OCI-LY7 (cell line): ENCODE data around the gene MANBA. TPM values are rescaled to one million over a fixed set of nuclear protein-coding genes. Genes with fewer than 3 reads are reported as not detected.

ENCODE experiments used
- BruUV-seq: library from RNA; stranded (reverse); fragments of 400-500 nt; replicated peaks from 2 replicates; lab custom pipeline; 2021; lab: Mats Ljungman, UMichigan
- CTCF ChIA-PET: fragments of 300-600 bp; sonication (Branson Sonifier 250); formaldehyde crosslinking; loops from one replicate; lab custom pipeline; 2022; ENCODE audit warnings: antibody characterized with exemption; ENCODE audit not compliant: unreplicated experiment; lab: Charles Lee
- POLR2A ChIA-PET: fragments of 300-600 bp; sonication (Branson Sonifier 250); formaldehyde crosslinking; loops from one replicate; lab custom pipeline; 2022; ENCODE audit warnings: antibody characterized with exemption; lab: Charles Lee
- DNase-seq: peaks from one replicate; pipeline ENCODE4 v3.0.0-alpha.2; 2015; ENCODE audit warnings: low spot score
- H2AFZ ChIP-seq: fragments of 200-600 bp; sonication (generic), shearing (Covaris generic); 2 replicates; pipeline ENCODE4 v1.6.1; 2014; ENCODE audit warnings: mild to moderate bottlenecking, antibody characterized with exemption, low read length, moderate library complexity
- H3K27ac ChIP-seq: fragments of 200-600 bp; sonication (generic); 2 replicates; pipeline ENCODE4 v1.5.1; 2014; ENCODE audit warnings: mixed run types, low read depth, mild to moderate bottlenecking, moderate library complexity, low read length, inconsistent platforms; ENCODE audit not compliant: poor library complexity, severe bottlenecking
- H3K36me3 ChIP-seq: fragments of 200-600 bp; sonication (generic); 2 replicates; pipeline ENCODE4 v1.6.1; 2014; ENCODE audit warnings: mild to moderate bottlenecking, antibody characterized with exemption, low read length, moderate library complexity, mixed read lengths; ENCODE audit not compliant: insufficient read depth
- H3K4me1 ChIP-seq: fragments of 200-600 bp; sonication (generic); 2 replicates; pipeline ENCODE4 v1.5.1; 2014; ENCODE audit warnings: mild to moderate bottlenecking, low read length; ENCODE audit not compliant: insufficient read depth, poor library complexity, severe bottlenecking
- H3K4me2 ChIP-seq: fragments of 200-600 bp; sonication (generic); 2 replicates; pipeline ENCODE4 v1.6.1; 2014; ENCODE audit warnings: mild to moderate bottlenecking, low read length
- H3K4me3 ChIP-seq: fragments of 200-600 bp; sonication (generic); 2 replicates; pipeline ENCODE4 v1.5.1; 2014; ENCODE audit warnings: mild to moderate bottlenecking, low read depth, low read length; ENCODE audit not compliant: poor library complexity, severe bottlenecking
- H3K79me2 ChIP-seq: fragments of 200-600 bp; sonication (generic); 2 replicates; pipeline ENCODE4 v1.6.1; 2016; ENCODE audit warnings: low read depth, mild to moderate bottlenecking, low read length, moderate library complexity, mixed read lengths; ENCODE audit not compliant: insufficient read depth
- H3K9me2 ChIP-seq: fragments of 200-600 bp; sonication (generic); 2 replicates; pipeline ENCODE4 v1.6.1; 2016; ENCODE audit warnings: mild to moderate bottlenecking, low read length, mixed read lengths; ENCODE audit not compliant: insufficient read depth
- H3K9me3 ChIP-seq: fragments of 200-600 bp; sonication (generic); 2 replicates; pipeline ENCODE4 v1.6.1; 2014; ENCODE audit warnings: mild to moderate bottlenecking, mixed run types, low read length, mixed read lengths
- H4K20me1 ChIP-seq: fragments of 200-600 bp; sonication (generic); 2 replicates; pipeline ENCODE4 v1.6.1; 2014; ENCODE audit warnings: mild to moderate bottlenecking, antibody characterized with exemption, low read length, moderate library complexity, mixed read lengths; ENCODE audit not compliant: insufficient read depth
- EZH2phosphoT487 ChIP-seq: fragments of 200-600 bp; sonication (generic); IDR thresholded peaks from 2 replicates; pipeline ENCODE4 v1.6.1; 2018; ENCODE audit warnings: low read depth, borderline replicate concordance, mild to moderate bottlenecking, mixed run types, antibody characterized with exemption, low read length, moderate library complexity, mixed read lengths
- intact Hi-C: fragments of 100-400 bp; cut with micrococcal nuclease; formaldehyde crosslinking; loops from one replicate; pipeline ENCODE4 v1.10.0; 2022; ENCODE audit not compliant: unreplicated experiment
- total RNA-seq, 2 experiments: library from RNA; depleted of rRNA in 1 of 2; stranded (reverse); fragments of >200 nt in 1 of 2; shearing (Covaris generic) in 1 of 2; gene quantifications; 2 replicates each; pipeline ENCODE4 v1.2.3, GENCODE V29; 2014 to 2022
- TF ChIP-seq, protein P1 (sequence below): fragments of 200-600 bp; sonication (generic); conservative IDR thresholded peaks from 2 replicates; pipeline ENCODE4 v1.5.1; 2014; ENCODE audit warnings: mild to moderate bottlenecking, antibody characterized with exemption, low read length, moderate library complexity, mixed read lengths

MANBA gene
- total RNA-seq, 2 experiments from 2014 or later = 22.8 to 30.0 TPM

DNA sequence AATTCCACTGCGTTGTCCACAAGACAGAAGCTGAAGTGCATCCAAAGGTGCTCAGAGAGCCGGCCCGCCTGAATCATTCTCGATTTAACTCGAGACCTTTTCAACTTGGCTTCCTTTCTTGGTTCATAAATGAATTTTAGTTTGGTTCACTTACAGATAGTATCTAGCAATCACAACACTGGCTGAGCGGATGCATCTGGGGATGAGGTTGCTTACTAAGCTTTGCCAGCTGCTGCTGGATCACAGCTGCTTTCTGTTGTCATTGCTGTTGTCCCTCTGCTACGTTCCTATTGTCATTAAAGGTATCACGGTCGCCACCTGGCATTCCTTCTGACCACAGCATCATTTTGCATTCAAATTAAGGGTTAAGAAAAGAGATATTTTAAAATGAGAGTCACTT lies 144.1 kb downstream of the MANBA start:
- Histone ChIP-seq H3K36me3 (peaks cover 44% of the 10 kb centered on the region), H3K27ac (no peak overlapping the region), H3K9me2 (no peaks in the 10 kb centered on the region), H3K4me2 (no peak overlapping the region), H3K4me3 (no peak overlapping the region), H3K79me2 (no peaks in the 10 kb centered on the region), H3K9me3 (no peaks in the 10 kb centered on the region), H4K20me1 (no peaks in the 10 kb centered on the region), H3K4me1 (peaks cover 5% of the 10 kb centered on the region), H2AFZ (no peak overlapping the region)
- TSS peak; percentile 53 for BruUV-seq
- ChIA-PET POLR2A (interaction anchor here (0.7 kb wide), 1 partner anchor 48 kb away, joined by 5 read pairs; no protein-coding TSS in a partner anchor), CTCF (no interaction called here)
- TF ChIP-seq, protein P1, sequence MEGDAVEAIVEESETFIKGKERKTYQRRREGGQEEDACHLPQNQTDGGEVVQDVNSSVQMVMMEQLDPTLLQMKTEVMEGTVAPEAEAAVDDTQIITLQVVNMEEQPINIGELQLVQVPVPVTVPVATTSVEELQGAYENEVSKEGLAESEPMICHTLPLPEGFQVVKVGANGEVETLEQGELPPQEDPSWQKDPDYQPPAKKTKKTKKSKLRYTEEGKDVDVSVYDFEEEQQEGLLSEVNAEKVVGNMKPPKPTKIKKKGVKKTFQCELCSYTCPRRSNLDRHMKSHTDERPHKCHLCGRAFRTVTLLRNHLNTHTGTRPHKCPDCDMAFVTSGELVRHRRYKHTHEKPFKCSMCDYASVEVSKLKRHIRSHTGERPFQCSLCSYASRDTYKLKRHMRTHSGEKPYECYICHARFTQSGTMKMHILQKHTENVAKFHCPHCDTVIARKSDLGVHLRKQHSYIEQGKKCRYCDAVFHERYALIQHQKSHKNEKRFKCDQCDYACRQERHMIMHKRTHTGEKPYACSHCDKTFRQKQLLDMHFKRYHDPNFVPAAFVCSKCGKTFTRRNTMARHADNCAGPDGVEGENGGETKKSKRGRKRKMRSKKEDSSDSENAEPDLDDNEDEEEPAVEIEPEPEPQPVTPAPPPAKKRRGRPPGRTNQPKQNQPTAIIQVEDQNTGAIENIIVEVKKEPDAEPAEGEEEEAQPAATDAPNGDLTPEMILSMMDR = no peak
- no peak for TF ChIP-seq EZH2phosphoT487
- DNase-seq = peak; percentile 37
- intact Hi-C loops = no loop called here

DNA sequence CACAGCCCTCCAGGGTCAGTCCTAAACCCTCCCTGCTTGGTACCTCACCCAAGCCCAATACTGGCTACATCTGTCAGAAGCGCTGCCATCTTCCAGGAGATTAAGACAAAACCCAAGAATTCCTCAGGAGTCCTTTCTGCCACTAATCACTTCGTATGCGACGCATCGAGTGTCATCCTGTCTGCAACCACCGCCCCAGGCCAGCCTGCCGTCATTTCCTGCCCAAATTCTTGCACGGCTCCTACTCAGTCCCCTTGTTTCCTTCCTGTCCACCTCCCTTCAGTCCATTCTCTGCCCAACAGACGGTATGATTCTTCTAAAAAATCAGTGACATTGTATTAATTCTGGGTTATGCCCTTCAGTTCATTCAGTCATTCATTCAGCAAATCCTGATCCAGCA lies 146.0 kb downstream of the MANBA start:
- POLR2A ChIA-PET = no interaction called here
- Histone ChIP-seq H3K36me3 (peaks cover 58% of the 10 kb centered on the region), H3K27ac (no peak overlapping the region), H3K4me3 (no peak overlapping the region), H3K9me2 (no peaks in the 10 kb centered on the region), H4K20me1 (no peaks in the 10 kb centered on the region), H3K4me2 (no peak overlapping the region), H2AFZ (no peak overlapping the region), H3K79me2 (no peaks in the 10 kb centered on the region), H3K4me1 (peaks cover 5% of the 10 kb centered on the region), H3K9me3 (no peaks in the 10 kb centered on the region)
- CTCF ChIA-PET = no interaction called here
- no TSS peak for BruUV-seq
- no peak for DNase-seq
- intact Hi-C loops = no loop called here
- TF ChIP-seq, protein P1 = no peak
- no peak for TF ChIP-seq EZH2phosphoT487

DNA sequence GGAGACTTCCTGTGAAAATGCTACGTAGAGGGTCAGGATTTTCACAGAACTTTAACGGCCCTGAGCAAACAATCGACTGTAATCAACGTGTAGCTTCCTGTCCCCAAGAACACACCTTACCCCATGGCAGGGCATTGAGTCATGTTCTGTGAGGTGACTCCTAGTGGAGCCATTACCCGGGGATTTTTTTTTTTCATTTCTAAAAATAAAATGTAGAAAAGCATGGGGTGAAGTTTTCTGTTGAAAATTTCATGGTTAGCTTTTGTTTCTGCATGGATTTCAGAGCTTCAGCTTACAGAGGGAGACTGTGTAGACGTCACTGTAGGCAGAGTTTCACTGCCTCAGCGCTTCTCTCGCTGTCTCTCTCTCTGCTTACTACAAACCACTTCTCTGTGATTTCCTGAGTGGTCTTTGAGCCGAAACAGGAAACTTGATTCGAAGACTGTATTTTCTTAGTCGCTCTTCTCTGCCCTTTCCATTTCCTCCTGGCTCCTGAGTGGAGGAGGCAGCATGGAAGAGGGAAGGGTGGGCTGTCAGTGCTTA lies 147.9 kb downstream of the MANBA start:
- H3K4me1 ChIP-seq = peaks cover 5% of the 10 kb centered on the region
- BruUV-seq = no TSS peak
- intact Hi-C loops = no loop called here

More for the DNA sequence above, 147.9 kb downstream of the MANBA start:
- no peak overlapping the region for H3K4me2 ChIP-seq
- no peaks in the 10 kb centered on the region for H4K20me1 ChIP-seq
- peaks cover 77% of the 10 kb centered on the region for H3K36me3 ChIP-seq
- no peak overlapping the region for H3K27ac ChIP-seq
- TF ChIP-seq, protein P1 = no peak
- TF ChIP-seq EZH2phosphoT487 = no peak
- no peaks in the 10 kb centered on the region for H3K9me2 ChIP-seq
- no peaks in the 10 kb centered on the region for H3K79me2 ChIP-seq
- no peak overlapping the region for H3K4me3 ChIP-seq
- no peak overlapping the region for H2AFZ ChIP-seq
- ChIA-PET POLR2A (interaction anchor here (0.6 to 1.0 kb wide), 5 partner anchors 10 to 858 kb away, joined by 3 read pairs; no protein-coding TSS in a partner anchor), CTCF (interaction anchor here (0.6 kb wide), 1 partner anchor 134 kb away, joined by 3 read pairs; no protein-coding TSS in a partner anchor)
- DNase-seq = no peak
- H3K9me3 ChIP-seq = no peaks in the 10 kb centered on the region
